Inflammatory macrophage treated with lipopolysaccharide for 4 hours (primary cell): ENCODE data around the gene MLPH.

Source experiments
- DNase-seq: peaks from one replicate; pipeline ENCODE4 v3.0.0-alpha.2; 2020

The MLPH gene

DNA sequence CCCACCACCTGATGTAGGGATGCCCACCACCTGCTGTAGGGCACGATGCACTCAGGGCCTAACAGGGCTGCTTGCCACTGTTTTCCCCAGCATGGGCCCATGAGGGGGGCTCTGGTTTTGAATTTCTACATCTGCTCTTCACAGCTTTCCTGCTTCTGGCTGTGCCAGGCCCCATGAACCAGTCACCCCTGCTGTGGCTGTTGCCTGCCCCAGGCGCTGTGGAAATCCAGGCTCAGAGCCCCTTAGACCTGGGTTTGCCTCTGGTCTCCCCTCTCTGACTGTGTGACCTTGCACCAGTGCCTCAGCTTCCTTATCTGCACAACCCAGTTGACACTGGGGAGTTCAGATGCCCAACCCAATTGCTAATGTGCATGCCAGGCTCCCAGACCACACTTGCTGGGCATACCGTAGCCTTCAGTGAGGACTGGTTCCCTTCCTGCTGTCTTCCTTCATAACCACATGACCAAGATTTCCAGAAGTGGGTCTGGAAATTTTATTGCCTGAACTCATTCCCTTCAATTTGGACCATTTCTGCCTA, 6.0 kb upstream of the MLPH start:
- no peak for DNase-seq

DNA sequence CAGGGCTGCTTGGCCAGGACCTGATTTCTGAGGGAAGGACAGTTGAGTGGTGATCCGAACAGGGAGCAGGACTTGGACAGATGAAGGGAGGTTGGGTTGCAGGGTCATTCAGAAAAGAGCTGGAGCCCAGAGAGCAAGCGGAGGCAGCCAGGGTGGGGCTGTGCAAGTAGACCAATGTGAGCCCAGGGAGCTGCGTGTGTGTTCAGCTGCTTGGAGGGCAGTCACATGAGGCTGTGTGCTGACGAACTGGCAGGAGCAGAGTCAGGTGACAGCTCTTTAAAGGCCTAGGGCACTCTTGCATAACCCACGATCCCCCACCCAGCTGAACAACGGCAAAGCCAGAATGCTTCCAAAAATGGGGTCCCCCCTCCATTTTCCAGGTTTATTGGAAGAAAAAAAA, 4.6 kb upstream of the MLPH start:
- DNase-seq = peak; percentile 89

DNA sequence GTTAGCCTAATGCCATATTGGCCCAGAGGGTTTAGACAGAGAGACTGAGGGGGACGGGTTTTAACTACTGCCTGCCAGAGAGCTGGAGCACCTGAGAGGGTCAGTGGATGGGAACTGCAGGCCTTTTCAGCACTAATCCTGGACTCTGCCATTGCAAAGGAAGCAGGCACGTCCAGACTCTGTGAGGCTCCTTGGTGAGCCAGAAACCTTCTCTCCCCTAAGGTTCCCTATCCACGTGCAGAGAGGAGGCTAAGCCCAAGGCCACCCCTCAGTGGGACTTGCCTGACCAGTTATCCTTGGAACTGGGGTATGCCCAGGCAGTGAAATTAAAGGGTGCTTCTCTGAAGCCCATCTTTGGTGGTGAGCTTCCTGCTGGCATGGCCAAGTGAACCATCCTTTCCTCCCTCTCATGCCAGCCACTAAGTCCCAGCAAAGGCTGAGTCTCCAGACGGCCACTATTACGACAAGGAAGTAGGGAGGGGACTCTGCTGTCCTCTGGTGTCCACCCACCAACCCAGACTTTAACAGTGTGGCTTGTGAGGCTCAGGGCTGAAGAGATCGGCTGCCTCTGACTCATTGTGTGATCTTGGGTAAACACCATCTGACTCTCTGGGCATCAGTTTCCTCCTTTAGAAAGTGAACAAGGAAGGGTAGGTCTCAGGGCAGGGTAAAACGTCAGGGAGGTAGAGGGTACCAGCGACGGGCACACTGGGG, 3.9 kb upstream of the MLPH start:
- peak; percentile 98 for DNase-seq

DNA sequence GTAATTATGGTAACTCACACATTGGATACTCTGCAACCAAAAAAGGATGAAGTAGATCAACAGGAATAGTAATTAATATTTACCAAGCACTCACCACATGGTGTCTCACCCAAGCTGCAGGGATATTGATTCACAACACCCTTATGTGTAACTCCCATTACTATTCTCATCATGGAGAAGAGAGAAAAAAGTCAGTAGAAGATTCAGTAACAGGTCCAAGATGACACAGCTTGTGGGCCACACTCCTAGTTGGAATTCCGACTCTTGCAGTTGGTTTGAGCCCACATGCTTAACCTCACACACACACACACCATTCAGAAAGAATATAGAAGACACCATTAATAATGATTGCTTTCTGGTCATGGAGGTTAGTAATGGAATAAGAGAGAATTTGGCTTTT, 1.7 kb upstream of the MLPH start:
- DNase-seq = no peak

DNA sequence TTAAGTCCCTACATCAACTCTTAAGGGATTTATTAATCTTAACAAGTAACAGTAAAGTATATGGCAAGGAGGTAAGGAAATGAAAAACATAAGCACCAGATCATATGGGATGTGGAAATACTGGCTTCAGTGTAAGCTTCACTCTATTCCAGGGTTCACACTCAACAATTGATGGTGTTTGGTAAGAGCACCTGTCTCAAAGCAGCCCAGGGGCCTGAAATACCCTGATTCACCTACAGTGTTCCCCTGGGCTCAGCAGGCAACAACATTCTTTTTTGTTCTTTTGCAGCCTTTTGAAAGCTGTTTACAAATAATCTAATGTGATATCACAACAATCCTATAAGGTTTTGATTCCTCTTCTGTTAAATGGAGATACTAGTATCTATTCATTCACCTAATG, 1.2 kb upstream of the MLPH start:
- DNase-seq = no peak

DNA sequence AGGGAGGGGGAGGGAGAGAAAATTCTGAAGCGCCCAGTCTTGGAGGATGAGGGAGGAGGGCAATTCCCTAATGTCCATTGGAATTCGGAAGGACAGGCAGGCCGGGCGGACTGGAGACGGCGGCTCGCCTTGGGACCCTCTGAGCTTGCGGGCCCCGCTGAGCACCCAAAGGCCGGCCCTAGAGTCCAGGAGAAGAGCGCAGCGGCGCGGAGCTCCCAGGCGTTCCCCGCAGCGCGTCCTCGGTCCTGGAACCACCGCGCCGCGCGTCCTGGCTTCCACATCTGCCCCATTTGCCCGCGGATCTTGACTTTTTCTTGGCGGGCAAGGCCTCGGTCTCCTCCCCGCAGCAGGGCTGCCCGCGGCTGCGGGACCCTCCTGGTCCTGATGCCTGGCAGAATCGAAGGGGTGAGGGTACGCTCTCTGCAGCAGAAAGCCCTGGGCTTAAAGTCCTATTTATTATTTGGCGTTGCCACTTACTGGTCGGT, 675 bp upstream of the MLPH start:
- no peak for DNase-seq

DNA sequence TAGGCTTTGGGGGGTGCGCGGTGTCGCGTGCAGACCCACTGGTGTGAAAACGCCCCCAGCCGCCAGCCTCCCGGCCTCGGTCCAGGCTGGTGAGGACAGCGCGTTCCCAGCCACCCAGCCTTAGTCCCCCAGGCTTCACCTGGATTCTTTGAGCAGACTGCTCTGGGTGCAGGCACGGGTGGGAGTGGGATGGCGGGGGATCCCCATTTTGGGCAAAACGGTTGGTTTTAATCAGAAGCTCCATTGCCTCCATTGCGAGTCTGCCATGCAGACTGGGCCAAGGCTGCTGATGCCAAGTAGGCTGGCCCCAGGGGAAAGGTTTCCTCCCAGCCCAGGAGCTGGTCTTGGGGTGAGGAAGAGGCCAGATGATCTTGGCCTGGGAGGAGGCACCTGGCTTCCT, 445 bp downstream of the MLPH start:
- DNase-seq = no peak

DNA sequence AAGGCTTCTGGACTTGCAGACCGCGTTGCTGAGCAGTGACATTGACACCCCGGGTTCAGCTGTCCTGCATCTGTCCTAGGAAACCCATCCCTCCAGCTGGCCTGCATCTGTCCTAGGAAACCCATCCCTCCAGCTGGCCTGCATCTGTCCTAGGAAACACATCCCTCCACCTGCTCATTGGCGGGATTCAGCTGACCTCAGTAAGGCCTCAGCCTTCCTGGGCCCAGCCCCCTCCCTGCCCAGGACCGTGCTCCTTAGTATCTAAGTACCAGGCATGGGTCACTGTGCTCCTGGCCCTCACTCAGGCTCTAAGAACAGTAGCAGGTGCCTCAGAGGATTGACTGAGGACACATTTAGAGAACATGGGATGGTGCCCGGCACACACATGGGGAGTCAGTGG, 1.2 kb downstream of the MLPH start:
- DNase-seq = no peak

DNA sequence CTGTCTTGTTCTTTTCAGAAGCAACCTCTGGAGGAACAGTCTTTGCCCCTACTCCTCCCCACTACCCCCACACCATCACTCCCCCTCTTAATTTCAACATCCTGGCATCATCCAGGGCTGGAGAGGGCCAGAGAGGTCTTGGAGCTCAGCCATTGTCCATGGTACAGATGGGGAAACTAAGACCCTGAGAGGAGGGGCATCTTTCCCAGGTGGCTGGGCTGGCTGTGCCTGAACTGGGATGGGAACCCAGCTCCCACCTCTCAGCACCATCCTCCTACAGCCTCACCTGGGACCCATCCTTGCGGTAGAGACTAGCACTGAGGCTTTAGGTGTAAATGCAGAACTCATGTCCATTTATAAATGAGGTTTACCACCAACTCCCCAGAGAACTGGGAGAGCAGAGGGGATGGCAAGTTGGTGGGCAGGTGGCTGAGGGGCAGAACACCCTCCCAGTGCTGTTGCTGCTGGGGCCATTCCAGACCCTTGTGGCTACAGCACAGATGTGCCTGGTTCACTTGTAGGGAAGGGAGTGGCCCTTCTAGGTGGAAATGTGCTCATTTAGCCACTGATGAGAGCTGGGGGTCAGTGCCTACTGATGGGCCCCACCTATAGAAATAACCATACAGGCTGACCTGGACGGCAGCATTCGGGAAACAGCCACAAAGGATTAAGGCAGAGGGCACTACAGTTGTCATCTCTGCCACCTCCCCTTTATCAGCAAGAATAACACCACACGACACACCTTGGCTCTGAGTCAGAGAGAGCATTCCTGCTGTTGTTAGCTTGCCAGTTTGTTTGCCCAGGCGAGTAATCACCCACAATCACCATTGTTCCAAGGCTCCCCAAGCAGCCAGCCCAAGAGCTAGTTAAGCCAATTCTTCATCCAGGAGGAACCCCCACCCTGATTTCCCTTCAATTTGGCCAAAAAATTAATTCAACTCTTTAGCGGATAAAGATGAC, 2.1 kb downstream of the MLPH start:
- DNase-seq = no peak

DNA sequence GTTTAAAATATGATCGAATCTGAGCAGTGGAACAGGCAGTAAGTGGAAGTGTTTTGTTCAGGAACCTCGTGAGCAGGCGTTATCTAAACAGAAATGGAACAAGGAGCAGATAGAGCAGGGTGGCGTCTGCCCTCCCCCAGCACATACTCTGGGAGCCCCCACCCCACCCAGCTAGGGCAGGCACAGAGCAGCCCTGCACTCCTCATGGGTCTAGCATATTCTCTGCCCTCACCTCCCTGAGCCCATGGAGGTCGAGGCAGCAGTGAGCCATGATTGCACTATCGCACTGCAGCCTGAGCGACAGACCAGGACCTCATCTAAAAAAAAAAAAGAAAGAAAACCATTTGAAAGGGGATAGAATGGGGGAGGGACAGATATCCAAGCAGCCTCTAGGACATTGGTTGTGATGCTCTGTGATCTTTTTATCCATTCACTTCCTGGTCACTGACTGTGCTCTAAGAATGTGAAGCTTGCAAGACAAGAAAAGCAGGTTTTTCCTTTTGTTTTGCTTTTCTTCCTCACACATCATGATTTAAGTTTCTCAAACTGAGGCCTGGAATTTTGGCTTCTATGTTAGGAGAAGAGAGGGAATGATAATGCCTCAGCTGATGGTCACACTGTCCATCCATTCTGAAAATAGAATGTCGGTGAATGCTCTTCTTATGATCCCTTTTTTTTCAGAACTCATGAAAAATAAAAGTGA, 3.1 kb downstream of the MLPH start:
- no peak for DNase-seq

DNA sequence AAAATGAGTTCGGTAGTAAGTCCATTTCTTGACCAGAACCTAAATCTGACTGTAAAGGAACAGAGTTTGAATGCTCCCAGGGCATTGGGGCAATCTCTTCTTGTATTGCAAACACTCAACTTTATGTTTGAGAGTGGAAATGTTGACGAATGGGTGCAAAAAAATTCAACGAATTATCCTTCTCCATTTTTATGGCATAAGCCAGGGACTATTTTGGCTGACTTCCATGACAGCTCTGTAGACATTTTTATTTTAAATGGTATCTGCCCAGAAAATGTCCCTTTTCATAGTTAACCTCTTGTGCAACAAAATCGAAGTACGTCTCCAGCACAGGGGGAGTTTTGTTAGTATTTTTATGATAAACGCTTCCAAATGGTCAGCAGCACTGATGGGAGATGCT, 3.7 kb downstream of the MLPH start:
- DNase-seq = no peak

DNA sequence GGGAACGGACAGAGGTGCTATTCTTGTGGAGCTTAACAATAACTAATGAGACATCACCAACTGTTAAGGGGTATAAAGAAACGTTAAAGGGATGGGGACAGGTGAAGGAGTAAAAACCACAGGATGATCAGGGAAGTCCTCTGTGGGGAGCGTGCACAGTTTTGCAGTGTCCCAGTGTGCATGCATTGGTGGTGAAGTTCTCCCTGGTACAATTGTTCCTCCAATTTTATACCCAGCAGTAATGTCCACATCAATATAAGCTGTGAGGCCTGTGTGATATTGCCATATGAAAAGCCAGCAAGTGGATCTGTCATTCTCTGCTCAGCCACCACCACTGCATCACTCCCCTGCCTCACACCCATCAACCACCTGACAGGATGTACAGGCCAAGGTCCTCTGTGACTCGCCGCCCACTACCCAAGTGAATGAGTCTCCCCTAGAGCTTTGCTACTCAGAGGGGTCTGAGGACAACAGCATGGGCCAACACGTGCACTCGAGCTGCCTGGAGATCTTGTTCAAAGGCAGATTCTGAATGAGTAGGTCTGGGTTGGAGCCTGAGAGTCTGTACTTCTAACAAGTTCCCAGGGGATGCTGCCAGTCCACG, 4.6 kb downstream of the MLPH start:
- DNase-seq = no peak

DNA sequence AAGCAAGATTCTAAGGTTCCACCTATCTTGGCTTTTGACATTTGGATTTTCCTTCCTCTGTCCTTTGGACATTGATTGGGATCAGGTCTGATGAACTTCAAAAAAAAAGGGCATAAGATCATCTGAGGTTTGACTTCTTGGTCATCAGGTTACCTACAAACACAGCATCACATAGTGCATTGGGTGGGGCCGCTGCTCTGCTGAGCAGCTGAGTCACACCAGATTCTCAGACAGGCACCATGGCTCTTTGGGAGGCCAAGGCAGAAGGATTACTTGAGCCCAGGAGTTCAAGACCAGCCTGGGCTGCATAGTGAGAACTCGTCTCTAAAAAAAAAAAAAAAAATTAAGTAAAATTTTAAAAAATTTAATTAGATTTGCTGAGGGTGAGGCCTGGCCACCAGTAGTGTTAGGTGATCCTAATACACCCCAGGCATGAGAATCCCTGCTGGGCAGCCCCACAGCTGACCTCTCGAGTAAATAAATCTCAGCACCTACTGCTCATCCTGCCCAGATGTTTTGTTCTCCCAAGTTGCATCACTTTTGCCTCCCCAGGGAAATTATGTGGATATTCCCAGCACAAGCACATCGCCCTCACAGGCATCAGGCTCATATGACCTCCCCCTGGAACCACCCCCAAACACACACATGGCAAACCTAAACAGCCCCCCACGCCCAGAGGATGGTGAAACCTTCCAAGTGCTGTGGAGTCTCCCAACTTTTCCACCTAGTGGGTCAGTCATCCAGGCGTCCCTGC, 5.3 kb downstream of the MLPH start:
- DNase-seq = no peak

DNA sequence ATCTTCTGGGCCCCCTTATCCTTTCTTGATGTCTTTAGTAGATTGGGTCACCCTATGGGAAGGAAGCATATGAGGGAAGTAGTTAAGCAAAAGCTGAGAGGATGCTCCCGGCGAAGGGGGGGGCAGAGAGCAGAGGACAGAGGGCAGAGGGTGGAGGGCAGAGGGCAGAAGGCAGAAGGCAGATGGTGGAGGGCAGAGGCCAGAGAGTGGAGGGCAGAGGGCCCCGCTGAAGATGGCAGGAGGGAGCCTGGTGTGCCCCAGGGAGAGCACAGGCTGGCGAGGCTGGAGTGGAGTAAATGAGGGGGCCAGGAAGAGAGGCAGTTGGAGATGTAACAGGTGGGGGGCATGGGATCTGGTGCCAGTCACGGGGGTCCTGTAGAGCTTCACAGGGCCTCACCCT, 7.0 kb downstream of the MLPH start:
- no peak for DNase-seq

DNA sequence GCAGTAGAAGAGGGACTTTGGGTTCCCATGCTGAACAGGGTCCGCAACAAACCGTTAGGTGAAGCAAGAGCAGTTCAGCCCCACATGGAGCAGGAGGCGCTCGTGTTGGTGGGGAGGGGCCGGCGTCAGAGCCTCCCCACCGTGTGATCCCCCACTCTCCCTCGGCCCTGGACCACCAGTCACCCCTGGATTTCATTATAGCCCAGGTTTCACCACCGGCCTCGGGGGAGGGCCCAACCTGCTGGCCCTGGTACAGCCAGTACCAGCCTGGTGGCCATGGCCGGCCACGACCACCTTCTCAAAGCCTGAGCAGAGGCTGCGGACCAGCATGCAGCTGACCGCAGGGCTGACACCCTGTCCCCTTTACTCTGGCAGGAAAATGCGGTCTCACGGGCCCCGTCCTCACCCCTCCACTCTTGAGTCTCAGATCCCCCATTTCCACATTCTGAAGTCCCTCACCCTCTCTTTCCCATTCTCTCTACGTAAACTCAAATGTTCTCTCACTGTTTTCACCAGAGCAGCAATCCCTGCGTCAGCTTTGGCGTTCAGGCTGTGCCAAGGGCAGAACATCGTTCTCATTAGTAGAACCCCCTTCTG, 8.6 kb downstream of the MLPH start:
- no peak for DNase-seq

DNA sequence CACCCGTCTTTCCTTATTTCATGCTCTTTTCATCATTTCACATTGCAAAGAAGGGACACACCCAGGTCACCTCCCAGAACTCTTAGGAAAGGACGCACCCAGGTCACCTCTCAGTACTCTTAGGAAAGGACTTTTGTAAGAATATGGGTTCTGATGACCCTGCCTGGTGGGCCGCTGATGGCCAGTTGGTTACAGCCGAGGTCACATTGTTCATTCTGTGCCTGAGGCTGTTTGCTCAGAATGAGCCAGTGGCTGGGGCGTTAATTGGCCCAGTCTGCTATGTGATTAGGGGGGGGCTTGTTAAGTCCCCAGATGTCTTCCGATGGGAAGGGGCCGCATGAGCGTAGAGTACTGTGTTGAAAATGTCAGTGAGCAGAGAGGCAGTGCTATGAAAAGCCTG, 9.4 kb downstream of the MLPH start:
- no peak for DNase-seq

DNA sequence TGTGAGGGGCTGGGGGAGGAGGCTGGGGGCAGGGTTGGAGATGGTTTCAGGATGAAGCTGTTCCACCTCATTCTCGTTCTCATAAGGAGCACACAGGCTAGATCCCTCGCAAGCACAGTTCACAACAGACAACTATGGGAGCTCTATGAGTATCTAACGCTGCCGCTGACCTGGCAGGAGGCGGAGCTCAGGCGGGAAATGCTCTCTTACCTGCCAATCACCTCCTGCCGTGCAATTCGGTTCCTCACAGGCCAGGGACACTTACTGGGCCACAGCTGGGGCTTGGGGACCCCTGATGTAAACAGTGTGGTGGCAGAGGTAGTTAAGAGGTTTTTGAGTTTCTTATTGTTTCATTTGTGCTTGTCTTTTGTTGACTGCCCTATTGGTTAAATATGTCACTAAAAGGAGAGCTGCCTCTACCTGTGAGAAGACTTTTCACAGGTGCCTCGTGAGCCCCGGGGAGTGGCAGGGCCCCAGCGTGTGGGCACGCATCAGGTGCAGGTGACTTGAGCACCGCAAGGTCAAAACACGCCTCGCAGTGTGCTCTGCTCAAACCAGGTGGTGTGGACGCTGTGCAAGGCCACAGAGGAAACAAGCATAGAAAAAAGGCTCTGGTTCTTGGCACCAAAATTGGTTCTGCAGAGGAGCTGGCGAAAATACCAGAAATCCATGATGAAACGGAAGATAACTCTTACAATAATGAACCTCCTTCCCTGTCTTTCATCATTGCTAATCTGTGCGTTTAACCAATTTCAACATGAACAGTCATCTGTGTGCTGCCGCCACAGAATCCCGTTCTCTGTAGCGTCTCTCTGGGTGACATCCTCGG, 10.2 kb downstream of the MLPH start:
- DNase-seq = no peak

DNA sequence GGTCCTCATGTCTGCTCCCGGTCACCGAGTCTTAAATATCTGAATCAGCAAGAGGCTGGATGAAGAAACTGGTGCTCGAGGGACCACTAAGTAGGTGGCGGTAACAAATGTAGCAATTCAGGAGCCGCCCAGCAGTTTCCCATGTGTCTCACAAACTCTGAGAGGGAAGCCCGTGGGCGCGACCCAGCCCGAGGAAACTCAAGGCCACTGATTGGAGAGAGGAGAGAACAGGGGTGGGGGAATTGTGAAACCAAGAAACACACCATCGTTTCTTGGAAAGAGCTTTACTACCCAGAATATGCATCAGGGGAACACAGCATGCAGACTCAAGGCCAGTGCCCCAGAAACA, 10.8 kb downstream of the MLPH start:
- DNase-seq = peak; percentile 98

DNA sequence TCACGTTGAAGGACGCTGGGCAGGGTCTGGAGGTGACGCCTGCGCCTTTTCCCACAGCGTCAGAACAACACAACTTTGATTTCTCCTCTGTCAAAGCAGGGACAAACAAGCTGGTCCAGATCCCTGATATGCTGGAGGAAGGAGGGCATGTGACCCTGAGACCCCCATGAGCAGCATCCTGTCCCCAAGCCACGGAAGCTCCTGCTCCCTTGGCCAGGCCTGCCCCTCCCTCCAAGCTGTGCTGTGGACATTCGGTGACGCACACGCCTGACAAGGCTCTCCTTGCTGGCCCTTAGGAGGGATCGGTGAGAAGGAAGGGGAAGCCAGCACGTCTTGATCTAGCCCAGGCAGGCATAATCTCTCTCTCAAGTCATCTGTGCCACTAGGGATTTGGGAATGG, 11.3 kb downstream of the MLPH start:
- DNase-seq = peak; percentile 15

DNA sequence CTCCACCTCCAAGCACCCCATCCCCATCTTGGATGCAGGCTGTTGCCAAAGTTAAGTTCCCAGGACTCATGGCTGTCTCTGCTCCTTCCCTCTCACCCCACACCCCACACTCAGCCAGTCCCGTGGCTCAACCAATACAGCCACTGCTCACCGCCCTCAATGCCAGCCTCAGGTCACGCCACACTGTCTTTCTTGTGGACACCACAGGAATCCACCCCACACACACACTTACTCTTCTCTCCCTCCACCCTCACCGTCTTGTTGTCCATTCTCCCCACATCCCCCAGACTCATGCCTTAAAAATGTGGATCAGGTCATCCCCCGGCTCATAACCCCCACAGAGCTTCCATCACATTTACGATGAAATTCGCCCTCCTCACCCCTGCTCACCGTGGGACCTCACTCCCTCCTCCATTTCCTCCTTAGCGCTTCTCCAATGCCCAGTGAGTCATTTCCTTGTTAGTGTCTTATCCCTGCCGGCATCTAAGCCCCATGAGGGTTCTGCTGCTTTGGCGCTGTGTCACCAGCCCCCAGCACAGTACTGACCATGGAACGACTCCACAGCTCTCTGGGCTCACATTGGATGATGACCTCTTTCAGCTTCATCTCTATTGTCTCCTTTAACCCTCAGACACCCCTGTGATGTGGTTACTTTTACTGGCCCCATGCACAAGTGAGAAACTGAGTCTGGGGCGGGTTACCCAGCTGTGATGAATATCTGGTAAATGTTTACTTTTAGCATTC, 13.8 kb downstream of the MLPH start:
- DNase-seq = peak; percentile 80
